HCT116 (cell line): ENCODE measurements around the gene BEX3.

ENCODE experiments used
- EZH2 ChIP-seq: fragments of 200-600 bp; sonication (generic); IDR thresholded peaks from 2 replicates; pipeline ENCODE4 v1.6.1; 2017; ENCODE audit warnings: antibody characterized with exemption, mixed run types
- EZH2phosphoT487 ChIP-seq: fragments of 200-600 bp; IDR thresholded peaks from 2 replicates; pipeline ENCODE4 v1.6.1; 2018; ENCODE audit warnings: antibody characterized with exemption, borderline replicate concordance
- JUND ChIP-seq: IDR thresholded peaks from 2 replicates; pipeline ENCODE4 v1.6.1; 2012
- POLR2A ChIP-seq: IDR thresholded peaks from 2 replicates; pipeline ENCODE4 v1.7.0; 2011; ENCODE audit warnings: borderline replicate concordance; ENCODE audit not compliant: insufficient read depth, insufficient read length; ENCODE audit errors: extremely low read depth
- POLR2AphosphoS5 ChIP-seq: IDR thresholded peaks from 2 replicates; pipeline ENCODE4 v1.6.1; 2011; ENCODE audit warnings: mild to moderate bottlenecking, low read depth, low read length, moderate library complexity
- RAD21 ChIP-seq: IDR thresholded peaks from 2 replicates; pipeline ENCODE4 v1.6.1; 2012; ENCODE audit warnings: low read depth, mild to moderate bottlenecking
- SP1 ChIP-seq: IDR thresholded peaks from 2 replicates; pipeline ENCODE4 v1.6.1; 2012; ENCODE audit warnings: low read depth
- TF ChIP-seq, protein P1 (sequence below): IDR thresholded peaks from 2 replicates; pipeline ENCODE4 v1.6.1; 2012; ENCODE audit warnings: low read depth
- TF ChIP-seq, protein P2 (sequence below): IDR thresholded peaks from 2 replicates; pipeline ENCODE4 v1.6.1; 2012
- TF ChIP-seq, protein P3 (sequence below): IDR thresholded peaks from 2 replicates; pipeline ENCODE4 v1.6.1; 2012
- TF ChIP-seq, protein P4 (sequence below), 3 experiments: fragments of 200-600 bp in 1 of 3; sonication (generic) in 1 of 3; IDR thresholded peaks in 2 of 3; conservative IDR thresholded peaks in 1 of 3; 2 replicates each; pipeline ENCODE4 v1.5.1; 2012 to 2017; ENCODE audit warnings: low read depth in 2 of 3, low read length in 2 of 3, antibody characterized with exemption in 1 of 3, borderline replicate concordance in 1 of 3, control low read depth in 1 of 3, mild to moderate bottlenecking in 1 of 3, mixed read lengths in 1 of 3, mixed run types in 1 of 3, moderate library complexity in 1 of 3; ENCODE audit not compliant: insufficient read depth in 1 of 3

DNA sequence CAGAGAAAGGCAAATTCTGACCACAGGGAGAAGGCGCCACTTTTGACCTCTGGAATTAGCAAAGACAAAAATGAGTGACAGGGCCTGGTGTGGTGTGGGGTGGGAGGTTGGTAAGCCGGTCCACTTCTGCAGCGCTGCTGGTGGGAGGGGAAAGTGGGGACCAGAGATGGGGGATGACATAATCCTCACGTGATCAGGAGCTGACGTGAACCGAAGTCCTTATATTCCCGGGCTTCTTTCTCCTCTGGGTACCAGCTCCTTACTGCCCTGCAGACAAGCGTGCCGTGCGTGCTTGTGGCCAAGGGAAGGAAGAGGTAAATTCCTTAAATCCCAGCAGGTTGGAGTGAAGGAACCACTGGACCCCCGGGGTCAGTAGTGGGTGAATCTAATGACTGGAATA is 46.3 kb upstream of the BEX3 start, which contains the start of gene TCEAL7:
- no peak for TF ChIP-seq RAD21
- no peak for TF ChIP-seq SP1
- TF ChIP-seq, protein P1, sequence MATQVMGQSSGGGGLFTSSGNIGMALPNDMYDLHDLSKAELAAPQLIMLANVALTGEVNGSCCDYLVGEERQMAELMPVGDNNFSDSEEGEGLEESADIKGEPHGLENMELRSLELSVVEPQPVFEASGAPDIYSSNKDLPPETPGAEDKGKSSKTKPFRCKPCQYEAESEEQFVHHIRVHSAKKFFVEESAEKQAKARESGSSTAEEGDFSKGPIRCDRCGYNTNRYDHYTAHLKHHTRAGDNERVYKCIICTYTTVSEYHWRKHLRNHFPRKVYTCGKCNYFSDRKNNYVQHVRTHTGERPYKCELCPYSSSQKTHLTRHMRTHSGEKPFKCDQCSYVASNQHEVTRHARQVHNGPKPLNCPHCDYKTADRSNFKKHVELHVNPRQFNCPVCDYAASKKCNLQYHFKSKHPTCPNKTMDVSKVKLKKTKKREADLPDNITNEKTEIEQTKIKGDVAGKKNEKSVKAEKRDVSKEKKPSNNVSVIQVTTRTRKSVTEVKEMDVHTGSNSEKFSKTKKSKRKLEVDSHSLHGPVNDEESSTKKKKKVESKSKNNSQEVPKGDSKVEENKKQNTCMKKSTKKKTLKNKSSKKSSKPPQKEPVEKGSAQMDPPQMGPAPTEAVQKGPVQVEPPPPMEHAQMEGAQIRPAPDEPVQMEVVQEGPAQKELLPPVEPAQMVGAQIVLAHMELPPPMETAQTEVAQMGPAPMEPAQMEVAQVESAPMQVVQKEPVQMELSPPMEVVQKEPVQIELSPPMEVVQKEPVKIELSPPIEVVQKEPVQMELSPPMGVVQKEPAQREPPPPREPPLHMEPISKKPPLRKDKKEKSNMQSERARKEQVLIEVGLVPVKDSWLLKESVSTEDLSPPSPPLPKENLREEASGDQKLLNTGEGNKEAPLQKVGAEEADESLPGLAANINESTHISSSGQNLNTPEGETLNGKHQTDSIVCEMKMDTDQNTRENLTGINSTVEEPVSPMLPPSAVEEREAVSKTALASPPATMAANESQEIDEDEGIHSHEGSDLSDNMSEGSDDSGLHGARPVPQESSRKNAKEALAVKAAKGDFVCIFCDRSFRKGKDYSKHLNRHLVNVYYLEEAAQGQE = no peak
- no peak for TF ChIP-seq EZH2
- TF ChIP-seq, protein P2, sequence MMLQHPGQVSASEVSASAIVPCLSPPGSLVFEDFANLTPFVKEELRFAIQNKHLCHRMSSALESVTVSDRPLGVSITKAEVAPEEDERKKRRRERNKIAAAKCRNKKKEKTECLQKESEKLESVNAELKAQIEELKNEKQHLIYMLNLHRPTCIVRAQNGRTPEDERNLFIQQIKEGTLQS = no peak
- TF ChIP-seq, protein P3, sequence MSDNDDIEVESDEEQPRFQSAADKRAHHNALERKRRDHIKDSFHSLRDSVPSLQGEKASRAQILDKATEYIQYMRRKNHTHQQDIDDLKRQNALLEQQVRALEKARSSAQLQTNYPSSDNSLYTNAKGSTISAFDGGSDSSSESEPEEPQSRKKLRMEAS = no peak
- TF ChIP-seq, protein P4, sequence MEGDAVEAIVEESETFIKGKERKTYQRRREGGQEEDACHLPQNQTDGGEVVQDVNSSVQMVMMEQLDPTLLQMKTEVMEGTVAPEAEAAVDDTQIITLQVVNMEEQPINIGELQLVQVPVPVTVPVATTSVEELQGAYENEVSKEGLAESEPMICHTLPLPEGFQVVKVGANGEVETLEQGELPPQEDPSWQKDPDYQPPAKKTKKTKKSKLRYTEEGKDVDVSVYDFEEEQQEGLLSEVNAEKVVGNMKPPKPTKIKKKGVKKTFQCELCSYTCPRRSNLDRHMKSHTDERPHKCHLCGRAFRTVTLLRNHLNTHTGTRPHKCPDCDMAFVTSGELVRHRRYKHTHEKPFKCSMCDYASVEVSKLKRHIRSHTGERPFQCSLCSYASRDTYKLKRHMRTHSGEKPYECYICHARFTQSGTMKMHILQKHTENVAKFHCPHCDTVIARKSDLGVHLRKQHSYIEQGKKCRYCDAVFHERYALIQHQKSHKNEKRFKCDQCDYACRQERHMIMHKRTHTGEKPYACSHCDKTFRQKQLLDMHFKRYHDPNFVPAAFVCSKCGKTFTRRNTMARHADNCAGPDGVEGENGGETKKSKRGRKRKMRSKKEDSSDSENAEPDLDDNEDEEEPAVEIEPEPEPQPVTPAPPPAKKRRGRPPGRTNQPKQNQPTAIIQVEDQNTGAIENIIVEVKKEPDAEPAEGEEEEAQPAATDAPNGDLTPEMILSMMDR (IDR thresholded peaks at IDR 0.05 in 2 of 3, conservative IDR thresholded peaks at IDR 0.05 in 1 of 3; ENCODE audit: borderline replicate concordance in 1 of 3, insufficient read depth in 1 of 3, low read depth in 2 of 3, low read length in 2 of 3) = no peak
- no peak for TF ChIP-seq POLR2AphosphoS5
- no peak for TF ChIP-seq JUND
- TF ChIP-seq EZH2phosphoT487 = no peak
- TF ChIP-seq POLR2A = no peak
